ENCODE results near the gene SPEN. TPM values are rescaled to one million over a fixed set of nuclear protein-coding genes. Genes with fewer than 3 reads are reported as not detected.

Gene SPEN
- total RNA-seq, 2 donors from 2014 or later: 27.8 to 38.9 TPM

GRCh38 chr1:15988856-15989736 is 141.6 kb downstream of the SPEN start:
- TF ChIP-seq CTCF (IDR thresholded peaks at IDR 0.05) (no peak), POLR2A (IDR thresholded peaks at IDR 0.05) (no peak)
- H3K9me3 ChIP-seq: no peaks in the 10 kb centered on the region
- no peak for ATAC-seq
- H3K36me3 ChIP-seq (replicated peaks in 1 of 2; ENCODE audit: insufficient read depth in 1 of 2, low read depth in 2 of 2): no peaks in the 10 kb centered on the region
- intact Hi-C loops (cut with DNase I): no loop called here
- DNase-seq: no peak
- 80 to 86% methylated on average over 3 to 12 of the region's 13 CpGs for WGBS, 2 donors
- H3K4me1 ChIP-seq: peaks cover 4% of the 10 kb centered on the region
- no peak overlapping the region for H3K4me3 ChIP-seq
- H3K27me3 ChIP-seq: no peaks in the 10 kb centered on the region
- no peak overlapping the region for H3K27ac ChIP-seq

GRCh38 chr1:15989776-15990175 is 142.3 kb downstream of the SPEN start:
- intact Hi-C loops (cut with DNase I): loop anchor here (10.0 kb wide), 1 partner anchor 175 kb away; no protein-coding TSS in a partner anchor
- no peak for ATAC-seq
- H3K4me1 ChIP-seq: peaks cover 4% of the 10 kb centered on the region
- TF ChIP-seq CTCF (IDR thresholded peaks at IDR 0.05) (no peak), POLR2A (IDR thresholded peaks at IDR 0.05) (no peak)
- WGBS, 2 donors: 31 to 44% methylated on average over 7 to 9 of the region's 9 CpGs
- no peak overlapping the region for H3K4me3 ChIP-seq
- peak in 3 of 4 donors; percentile 18 to 42 (median 37) for DNase-seq
- H3K36me3 ChIP-seq (replicated peaks in 1 of 2; ENCODE audit: insufficient read depth in 1 of 2, low read depth in 2 of 2): no peaks in the 10 kb centered on the region
- H3K27ac ChIP-seq: no peak overlapping the region
- H3K9me3 ChIP-seq: no peaks in the 10 kb centered on the region
- H3K27me3 ChIP-seq: no peaks in the 10 kb centered on the region

Small RNAs within 50 kb of the gene (small RNA-seq; reads per million reads assigned to genes)
- gene AL034555.1 (not detected), gene AL355994.1 (not detected), gene AL355994.5 (not detected)

Other genes with a start within 250 kb of the SPEN start
- gene DDI2, start 230.2 kb upstream of the SPEN start, total RNA-seq: 10 to 100 TPM; 18.8 to 30.1 TPM
- gene PLEKHM2, start 163.4 kb upstream of the SPEN start, total RNA-seq: 10 to 100 TPM; 18.1 to 31.6 TPM
- gene SLC25A34, start 111.4 kb upstream of the SPEN start, total RNA-seq: 1 to 10 TPM; 5.7 to 6.9 TPM
- not detected for gene TMEM82, start 105.2 kb upstream of the SPEN start, total RNA-seq
- gene FBLIM1, start 88.9 kb upstream of the SPEN start, total RNA-seq: 10 to 100 TPM; 42.5 to 46.2 TPM
- gene UQCRHL, start 40.1 kb upstream of the SPEN start, total RNA-seq: 1 to 10 TPM in 1 of 2 donors, under 1 TPM in 1; 0.66 to 1.0 TPM
- 10 to 100 TPM; 28.8 to 73.2 TPM for gene ZBTB17, start 128.4 kb downstream of the SPEN start, total RNA-seq
- gene SRARP, start 156.5 kb downstream of the SPEN start, total RNA-seq: not detected
- gene HSPB7, start 170.3 kb downstream of the SPEN start, total RNA-seq: 10 to 100 TPM in 1 of 2 donors, 1 to 10 TPM in 1; 5.7 to 39.9 TPM
- 1 to 10 TPM; 2.1 to 4.0 TPM for gene CLCNKA, start 174.3 kb downstream of the SPEN start, total RNA-seq
- 1 to 10 TPM in 1 of 2 donors, not detected in 1; 1.3 TPM for gene CLCNKB, start 196.1 kb downstream of the SPEN start, total RNA-seq
- 1 to 10 TPM in 1 of 2 donors, not detected in 1; 4.2 TPM for gene FAM131C, start 225.9 kb downstream of the SPEN start, total RNA-seq